Keratinocyte (primary cell): ENCODE measurements around the gene NGDN. TPM values are rescaled to one million over a fixed set of nuclear protein-coding genes. Genes with fewer than 3 reads are reported as not detected.

Source experiments
- DNase-seq: peaks from one replicate; pipeline ENCODE4 v3.0.0-alpha.2; 2011; ENCODE audit warnings: low read depth, missing footprints, low spot score
- FAIRE-seq: peaks from 2 replicates; lab custom pipeline; 2011; peaks lifted over from hg19 to GRCh38; lab: Jason Lieb, UNC
- H2AFZ ChIP-seq: 2 replicates; pipeline ENCODE4 v1.6.0; 2012; ENCODE audit warnings: low read length, control low read depth, inconsistent platforms; ENCODE audit not compliant: control insufficient read depth
- H3K27ac ChIP-seq: 2 replicates; pipeline ENCODE4 v1.5.1; 2011; ENCODE audit warnings: low read length; ENCODE audit not compliant: control insufficient read depth, insufficient read depth
- H3K27me3 ChIP-seq: 3 replicates; pipeline ENCODE4 v1.6.0; 2011; ENCODE audit warnings: low read length; ENCODE audit not compliant: control insufficient read depth, insufficient read depth; ENCODE audit errors: extremely low read depth
- H3K36me3 ChIP-seq, 2 experiments: 2 replicates in 1 of 2; 3 replicates in 1 of 2; pipeline ENCODE4 v1.5.1; 2011; ENCODE audit warnings: low read length in 2 of 2, mild to moderate bottlenecking in 1 of 2; ENCODE audit not compliant: control insufficient read depth in 2 of 2, insufficient read depth in 2 of 2; ENCODE audit errors: extremely low read depth in 1 of 2
- H3K4me1 ChIP-seq: 3 replicates; pipeline ENCODE4 v1.5.1; 2011; ENCODE audit warnings: low read length; ENCODE audit not compliant: control insufficient read depth, insufficient read depth; ENCODE audit errors: extremely low read depth
- H3K4me2 ChIP-seq: 3 replicates; pipeline ENCODE4 v1.6.0; 2011; ENCODE audit warnings: low read depth, low read length; ENCODE audit not compliant: control insufficient read depth, insufficient read depth; ENCODE audit errors: extremely low read depth
- H3K4me3 ChIP-seq, 3 experiments: fragments of 200-600 bp in 1 of 3; sonication (generic) in 1 of 3; 2 replicates in 2 of 3; 3 replicates in 1 of 3; pipeline ENCODE4 v1.5.1; 2011 to 2016; ENCODE audit warnings: low read length in 3 of 3, mild to moderate bottlenecking in 3 of 3, control low read depth in 2 of 3, inconsistent platforms in 1 of 3, low read depth in 1 of 3, mixed read lengths in 1 of 3, mixed run types in 1 of 3, moderate library complexity in 1 of 3; ENCODE audit not compliant: control insufficient read depth in 2 of 3, insufficient read depth in 2 of 3; ENCODE audit errors: extremely low read depth in 1 of 3
- H3K79me2 ChIP-seq: 2 replicates; pipeline ENCODE4 v1.6.0; 2012; ENCODE audit warnings: low read length; ENCODE audit not compliant: control insufficient read depth, insufficient read depth
- H3K9ac ChIP-seq: 3 replicates; pipeline ENCODE4 v1.6.0; 2011; ENCODE audit warnings: low read length; ENCODE audit not compliant: control insufficient read depth, insufficient read depth; ENCODE audit errors: extremely low read depth
- H3K9me1 ChIP-seq: 3 replicates; pipeline ENCODE4 v1.6.0; 2011; ENCODE audit warnings: low read length; ENCODE audit not compliant: control insufficient read depth, insufficient read depth; ENCODE audit errors: extremely low read depth
- H3K9me3 ChIP-seq: 2 replicates; pipeline ENCODE4 v1.5.1; 2012; ENCODE audit warnings: low read depth, low read length; ENCODE audit not compliant: control insufficient read depth
- H4K20me1 ChIP-seq: 3 replicates; pipeline ENCODE4 v1.6.0; 2011; ENCODE audit warnings: low read length; ENCODE audit not compliant: control insufficient read depth, insufficient read depth; ENCODE audit errors: extremely low read depth
- EZH2 ChIP-seq: IDR thresholded peaks from one replicate; pipeline ENCODE4 v1.6.1; 2012; ENCODE audit warnings: inconsistent platforms, mild to moderate bottlenecking, low read length, moderate library complexity
- dilution Hi-C: fragments of 300-500 bp; cut with MboI; formaldehyde crosslinking; loops from one replicate; pipeline ENCODE4 v1.7.0; 2020; ENCODE audit warnings: low sequenced_read_pairs; ENCODE audit not compliant: extremely low pct_ligation_motif_present
- polyA plus RNA-seq, 5 experiments: library from polyadenylated mRNA; depleted of rRNA in 3 of 5; stranded (reverse) in 3 of 5; stranded (forward) in 1 of 5; unstranded in 1 of 5; fragments of >200 nt; gene quantifications; 1 replicate in 1 of 5; 2 replicates in 3 of 5; 3 replicates in 1 of 5; pipeline versions ENCODE4 v1.2.1 to v1.2.3, GENCODE V29; 2011 to 2012; ENCODE audit warnings: missing spikeins in 2 of 5, low read depth in 1 of 5, low replicate concordance in 1 of 5
- TF ChIP-seq, protein P1 (sequence below), 3 experiments: IDR thresholded peaks in 1 of 3; conservative IDR thresholded peaks in 1 of 3; optimal IDR thresholded peaks in 1 of 3; 2 replicates in 2 of 3; 3 replicates in 1 of 3; pipeline versions ENCODE3 to v1.5.1; 2011; ENCODE audit warnings: low read length in 3 of 3, mild to moderate bottlenecking in 3 of 3, moderate library complexity in 2 of 3, control low read depth in 1 of 3, inconsistent platforms in 1 of 3; ENCODE audit not compliant: insufficient read depth in 2 of 3; ENCODE audit errors: extremely low read depth in 1 of 3

Gene NGDN
- polyA plus RNA-seq, 1 donor (not counting 4 experiments of a cell fraction or from before 2014, with no cell fraction given): 58.7 TPM

DNA sequence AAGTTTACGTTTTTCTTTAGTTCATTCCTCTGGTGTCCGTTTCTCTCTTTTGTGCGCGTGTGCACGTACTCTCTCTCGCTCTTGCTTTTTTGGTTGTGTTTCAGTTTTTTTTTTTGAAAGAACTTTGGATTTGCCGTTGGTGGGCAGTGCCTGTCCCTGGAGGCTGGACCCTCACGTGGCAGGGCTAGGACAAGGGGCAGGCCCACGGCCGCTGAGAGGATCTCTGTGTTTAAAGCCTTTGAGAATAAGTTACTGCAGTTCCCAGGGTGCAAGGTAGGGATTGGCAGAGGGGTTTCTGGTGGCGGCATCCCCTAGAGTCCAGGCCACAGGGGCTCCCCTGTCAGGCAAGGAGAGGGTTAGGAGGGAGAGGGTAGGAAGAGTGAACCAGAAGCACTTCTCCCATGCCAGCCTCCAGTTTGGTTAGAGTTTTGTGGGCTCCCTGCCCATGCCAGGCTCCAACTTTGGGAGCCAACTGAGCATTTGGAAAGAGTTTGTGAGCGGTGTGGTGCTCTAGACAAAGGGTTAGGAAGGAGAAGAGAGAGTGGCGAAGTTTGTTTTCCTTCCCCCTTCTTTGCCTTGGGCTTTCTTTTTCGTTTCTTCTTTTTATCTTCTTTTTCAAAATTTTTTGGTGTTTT, 51.5 kb downstream of the NGDN start:
- H3K9me3 ChIP-seq: no peaks in the 10 kb centered on the region
- no peaks in the 10 kb centered on the region for H4K20me1 ChIP-seq
- no peak overlapping the region for H3K4me2 ChIP-seq
- DNase-seq (no peak), FAIRE-seq (no peak)
- H3K27ac ChIP-seq: no peak overlapping the region
- H3K36me3 ChIP-seq: peaks cover 0 to 2% of the 10 kb centered on the region in 2 experiments
- dilution Hi-C loops: no loop called here
- no peaks in the 10 kb centered on the region for H3K9me1 ChIP-seq
- no peaks in the 10 kb centered on the region for H3K4me1 ChIP-seq
- H3K9ac ChIP-seq: no peak overlapping the region
- TF ChIP-seq, protein P1, sequence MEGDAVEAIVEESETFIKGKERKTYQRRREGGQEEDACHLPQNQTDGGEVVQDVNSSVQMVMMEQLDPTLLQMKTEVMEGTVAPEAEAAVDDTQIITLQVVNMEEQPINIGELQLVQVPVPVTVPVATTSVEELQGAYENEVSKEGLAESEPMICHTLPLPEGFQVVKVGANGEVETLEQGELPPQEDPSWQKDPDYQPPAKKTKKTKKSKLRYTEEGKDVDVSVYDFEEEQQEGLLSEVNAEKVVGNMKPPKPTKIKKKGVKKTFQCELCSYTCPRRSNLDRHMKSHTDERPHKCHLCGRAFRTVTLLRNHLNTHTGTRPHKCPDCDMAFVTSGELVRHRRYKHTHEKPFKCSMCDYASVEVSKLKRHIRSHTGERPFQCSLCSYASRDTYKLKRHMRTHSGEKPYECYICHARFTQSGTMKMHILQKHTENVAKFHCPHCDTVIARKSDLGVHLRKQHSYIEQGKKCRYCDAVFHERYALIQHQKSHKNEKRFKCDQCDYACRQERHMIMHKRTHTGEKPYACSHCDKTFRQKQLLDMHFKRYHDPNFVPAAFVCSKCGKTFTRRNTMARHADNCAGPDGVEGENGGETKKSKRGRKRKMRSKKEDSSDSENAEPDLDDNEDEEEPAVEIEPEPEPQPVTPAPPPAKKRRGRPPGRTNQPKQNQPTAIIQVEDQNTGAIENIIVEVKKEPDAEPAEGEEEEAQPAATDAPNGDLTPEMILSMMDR (optimal IDR thresholded peaks at IDR 0.05 in 1 of 3, IDR thresholded peaks at IDR 0.05 in 1 of 3, conservative IDR thresholded peaks at IDR 0.05 in 1 of 3; ENCODE audit: extremely low read depth in 1 of 3, insufficient read depth in 2 of 3, low read length in 3 of 3): no peak
- no peak for TF ChIP-seq EZH2
- H2AFZ ChIP-seq: no peak overlapping the region
- H3K27me3 ChIP-seq: no peaks in the 10 kb centered on the region
- H3K4me3 ChIP-seq: no peak overlapping the region
- no peaks in the 10 kb centered on the region for H3K79me2 ChIP-seq

DNA sequence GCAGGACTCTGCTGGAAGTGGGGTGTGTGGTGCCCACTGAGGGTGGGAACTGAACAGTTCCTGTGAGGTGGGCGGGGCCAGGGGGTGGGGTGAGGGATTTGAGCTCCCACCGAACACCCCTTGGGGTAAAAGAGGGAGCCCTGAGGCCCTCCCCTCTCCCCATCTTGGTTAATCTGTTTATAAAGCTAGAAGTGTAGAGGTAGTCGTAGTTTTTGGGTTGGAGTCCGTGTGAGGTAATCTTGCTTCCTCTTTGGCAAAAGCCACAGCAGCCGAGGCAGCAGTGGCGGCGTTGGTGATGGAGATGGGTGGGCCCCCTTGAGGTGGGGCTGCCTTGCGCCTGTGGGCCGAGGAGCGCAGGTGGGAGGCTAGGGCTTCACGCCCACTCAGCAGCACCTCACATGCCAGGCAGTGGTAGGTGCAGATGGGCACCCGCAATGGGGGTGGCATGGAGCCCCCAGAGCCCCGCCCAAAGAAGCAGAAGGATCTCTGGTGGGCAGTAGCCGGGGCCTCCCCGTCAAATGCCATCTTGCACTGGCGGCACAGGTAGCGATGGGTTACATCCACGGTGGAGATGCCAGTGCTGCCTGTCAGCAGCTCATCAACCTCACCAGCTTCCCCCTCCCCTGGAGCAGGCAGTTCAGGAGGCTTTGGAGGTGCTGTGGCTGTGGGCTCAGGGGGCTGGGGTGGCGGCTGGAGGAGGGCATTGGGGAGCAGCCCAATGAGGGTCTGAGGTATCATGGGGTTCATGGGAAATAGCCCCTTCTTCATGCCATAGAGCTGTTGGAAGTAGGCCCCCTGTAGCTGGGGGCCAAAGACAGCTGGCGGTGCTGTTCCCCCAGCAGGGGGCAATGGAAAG, 52.5 kb downstream of the NGDN start:
- H3K36me3 ChIP-seq: peaks cover 0 to 2% of the 10 kb centered on the region in 2 experiments
- no peaks in the 10 kb centered on the region for H3K27me3 ChIP-seq
- DNase-seq (no peak), FAIRE-seq (no peak)
- no peaks in the 10 kb centered on the region for H3K9me3 ChIP-seq
- no peak overlapping the region for H3K4me3 ChIP-seq
- H3K4me1 ChIP-seq: no peaks in the 10 kb centered on the region
- H3K9ac ChIP-seq: no peak overlapping the region
- dilution Hi-C loops: no loop called here
- H2AFZ ChIP-seq: no peak overlapping the region
- H3K27ac ChIP-seq: no peak overlapping the region
- H3K4me2 ChIP-seq: no peak overlapping the region
- no peaks in the 10 kb centered on the region for H4K20me1 ChIP-seq
- no peak for TF ChIP-seq EZH2
- TF ChIP-seq, protein P1 (optimal IDR thresholded peaks at IDR 0.05 in 1 of 3, IDR thresholded peaks at IDR 0.05 in 1 of 3, conservative IDR thresholded peaks at IDR 0.05 in 1 of 3; ENCODE audit: extremely low read depth in 1 of 3, insufficient read depth in 2 of 3, low read length in 3 of 3): no peak
- no peaks in the 10 kb centered on the region for H3K9me1 ChIP-seq
- H3K79me2 ChIP-seq: no peaks in the 10 kb centered on the region
